Transverse colon (tissue), 3 donors: Measurements from ENCODE around the gene CCDC86.

ENCODE experiments used
- CTCF ChIP-seq, 5 experiments: fragments of 200-600 bp in 3 of 5; fragments of 450-650 bp in 2 of 5; sonication (generic) in 3 of 5; IDR thresholded peaks; 1 replicate in 2 of 5; 2 replicates in 3 of 5; pipeline ENCODE4 v1.5.1; 2016 to 2017; ENCODE audit warnings: antibody characterized with exemption in 5 of 5, inconsistent platforms in 3 of 5, mild to moderate bottlenecking in 2 of 5, moderate library complexity in 1 of 5
- POLR2A ChIP-seq: fragments of 450-650 bp; IDR thresholded peaks from one replicate; pipeline ENCODE4 v1.6.1; 2016; ENCODE audit warnings: antibody characterized with exemption, mild to moderate bottlenecking, moderate library complexity

GRCh38 chr11:60890696-60891095 lies 48.8 kb downstream of the CCDC86 start:
- TF ChIP-seq CTCF (IDR thresholded peaks at IDR 0.05) (no peak), POLR2A (no peak)
